GM12865 (cell line): Measurements from ENCODE around the gene GPA33.
A peak's percentile ranks its signal among the peaks of the same experiment; 100 is the strongest.
"Not testable (repeated sequence)": the region's sequence is repeated elsewhere in the genome, so short reads cannot be mapped to it uniquely, and the experiment has no call there.

Experiments
- DNase-seq: peaks from one replicate; pipeline ENCODE4 v3.0.0; 2010; ENCODE audit warnings: low read depth
- H3K4me3 ChIP-seq: 2 replicates; pipeline ENCODE4 v1.5.1; 2011; ENCODE audit warnings: mild to moderate bottlenecking, low read depth, low read length, control low read depth
- CTCF ChIP-seq: IDR thresholded peaks from 2 replicates; pipeline ENCODE4 v1.5.1; 2011; ENCODE audit warnings: low read length, control low read depth, low read depth, inconsistent platforms; ENCODE audit not compliant: insufficient read depth; ENCODE audit errors: missing control alignments

The GPA33 gene

GRCh38 chr1:167051907-167052306 is 38.3 kb downstream of the GPA33 start:
- no peak for DNase-seq
- H3K4me3 ChIP-seq, result no peak overlapping the region
- no peak for TF ChIP-seq CTCF

- DNase-seq, result peak; percentile 84
- peak overlapping the region; percentile 61 for H3K4me3 ChIP-seq
- TF ChIP-seq CTCF, result no peak
Measured at GRCh38 chr1:167043752-167044488, 46.3 kb downstream of the GPA33 start.

GRCh38 chr1:167033646-167034045 is 56.5 kb downstream of the GPA33 start:
- no peak for TF ChIP-seq CTCF
- DNase-seq, result no peak
- H3K4me3 ChIP-seq, result no peak overlapping the region

GRCh38 chr1:167029553-167029952 is 60.6 kb downstream of the GPA33 start:
- H3K4me3 ChIP-seq, DNase-seq: not testable (repeated sequence)

- no peak for TF ChIP-seq CTCF
- DNase-seq, result no peak
- H3K4me3 ChIP-seq, result no peak overlapping the region
Measured at GRCh38 chr1:167022384-167022783, 67.8 kb downstream of the GPA33 start.

- TF ChIP-seq CTCF, result no peak
- no peak overlapping the region for H3K4me3 ChIP-seq
- DNase-seq, result no peak
Measured at GRCh38 chr1:167016100-167016750, 74.0 kb downstream of the GPA33 start.

- DNase-seq, result no peak
- H3K4me3 ChIP-seq, result no peak overlapping the region
- no peak for TF ChIP-seq CTCF
Measured at GRCh38 chr1:167013108-167013929, 76.9 kb downstream of the GPA33 start.
